Neuron (in vitro differentiated cells): ENCODE measurements around the gene SLC11A1.

Experiments
- H2AFZ ChIP-seq: one replicate; pipeline ENCODE4 v1.6.1; 2013; ENCODE audit warnings: low read depth, mild to moderate bottlenecking, inconsistent platforms, low read length, moderate library complexity
- H3K27me3 ChIP-seq: one replicate; pipeline ENCODE4 v1.6.1; 2013; ENCODE audit warnings: low read length; ENCODE audit not compliant: insufficient read depth
- H3K36me3 ChIP-seq: one replicate; pipeline ENCODE4 v1.6.1; 2013; ENCODE audit warnings: low read length; ENCODE audit not compliant: insufficient read depth
- H3K4me1 ChIP-seq: one replicate; pipeline ENCODE4 v1.6.1; 2013; ENCODE audit warnings: low read length; ENCODE audit not compliant: insufficient read depth
- H3K4me3 ChIP-seq: 2 replicates; pipeline ENCODE4 v1.5.1; 2013; ENCODE audit warnings: mild to moderate bottlenecking, low read length, moderate library complexity
- H3K9me3 ChIP-seq: one replicate; pipeline ENCODE4 v1.6.1; 2013; ENCODE audit warnings: low read length

Gene SLC11A1

DNA sequence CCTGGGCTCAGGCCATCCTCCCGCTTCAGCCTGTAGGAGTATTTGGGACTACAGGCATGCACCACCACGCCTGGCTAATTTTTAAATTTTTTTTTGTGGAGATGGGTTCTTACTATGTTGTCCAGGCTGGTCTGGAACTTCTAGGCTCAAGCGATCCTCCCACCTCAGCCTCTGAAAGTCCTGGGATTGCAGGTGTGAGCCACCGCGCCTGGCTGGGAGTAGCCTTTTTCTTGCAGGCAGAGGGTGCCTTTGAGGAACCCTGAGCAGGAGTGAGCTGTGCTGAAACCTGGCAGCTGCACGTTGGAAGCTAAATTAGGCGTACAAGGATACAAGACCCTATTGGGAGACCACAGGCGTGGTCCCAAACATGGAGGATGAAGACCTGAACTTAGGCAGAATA is 25.6 kb downstream of the SLC11A1 start:
- peaks cover 14% of the 10 kb centered on the region for H3K4me1 ChIP-seq
- no peak overlapping the region for H2AFZ ChIP-seq
- no peak overlapping the region for H3K4me3 ChIP-seq
- H3K27me3 ChIP-seq = no peaks in the 10 kb centered on the region
- H3K36me3 ChIP-seq = peaks cover 14% of the 10 kb centered on the region
- H3K9me3 ChIP-seq = no peaks in the 10 kb centered on the region

DNA sequence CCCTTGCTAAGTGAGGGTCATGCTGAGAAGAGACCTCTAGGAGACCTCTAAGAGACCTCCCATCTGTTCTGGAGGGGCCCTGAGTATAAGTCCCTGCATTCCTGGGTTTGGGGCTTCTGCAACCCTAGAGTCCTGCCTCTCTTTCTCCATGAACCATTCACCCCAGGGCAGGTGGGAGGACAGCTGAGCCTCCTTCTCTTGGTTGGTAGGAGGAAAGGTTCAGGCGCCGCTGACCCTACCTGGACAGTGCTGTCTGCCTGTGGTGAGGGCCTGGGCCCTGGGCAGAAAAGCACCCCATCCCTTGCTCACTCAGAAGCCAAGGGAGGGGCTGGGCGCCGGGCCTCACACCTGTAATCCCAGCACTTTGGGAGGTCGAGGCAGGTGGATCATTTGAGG is 36.2 kb downstream of the SLC11A1 start:
- Histone ChIP-seq H3K9me3 (no peaks in the 10 kb centered on the region), H3K27me3 (no peaks in the 10 kb centered on the region), H3K4me3 (no peak overlapping the region), H3K4me1 (peaks cover under 1% of the 10 kb centered on the region), H2AFZ (no peak overlapping the region), H3K36me3 (no peaks in the 10 kb centered on the region)

DNA sequence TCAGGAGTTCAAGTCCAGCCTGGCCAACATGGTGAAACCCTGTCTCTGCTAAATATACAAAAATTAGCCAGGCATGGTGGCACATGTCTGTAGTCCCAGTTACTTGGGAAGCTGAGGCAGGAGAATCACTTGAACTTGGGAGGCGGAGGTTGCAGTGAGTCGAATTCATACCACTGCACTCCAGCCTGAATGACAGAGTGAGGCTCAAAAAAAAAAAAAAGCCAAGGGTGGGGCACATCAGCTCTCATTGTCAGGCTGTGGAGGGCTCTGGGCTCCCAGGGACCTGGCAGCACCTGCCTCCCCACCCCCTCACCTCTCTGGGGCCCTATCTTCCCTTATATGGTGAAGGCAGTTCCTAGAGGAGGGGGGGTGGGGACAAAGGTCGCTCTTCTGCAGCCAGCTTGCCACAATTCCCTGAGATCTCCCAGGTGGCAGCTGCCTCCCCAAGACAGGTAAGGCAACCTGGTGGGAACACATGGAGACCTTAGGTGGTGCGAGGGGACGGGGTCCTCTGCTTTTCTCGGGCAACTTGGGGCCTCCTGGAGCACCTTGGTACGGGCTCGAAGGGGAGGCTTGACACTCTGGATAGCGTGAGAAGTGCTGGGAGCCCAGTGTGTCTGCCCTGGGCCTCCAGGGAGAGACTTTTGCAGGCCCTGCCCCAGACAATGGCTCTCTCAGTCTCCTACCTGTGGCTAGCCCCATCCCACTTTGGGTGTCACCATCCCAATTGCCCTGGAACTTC is 36.8 kb downstream of the SLC11A1 start, which contains the start of gene VIL1:
Gene VIL1 (plus strand): TSS at position 407 of the 742 bp plus-strand sequence. CDS start 4,656 bp downstream, outside the sequence.
- Histone ChIP-seq H2AFZ (no peak within 1 kb of the TSS), H3K4me3 (no peak within 1 kb of the TSS), H3K36me3 (no peaks in the 10 kb centered on the region), H3K9me3 (no peaks in the 10 kb centered on the region), H3K4me1 (peaks cover 4% of the 10 kb centered on the region), H3K27me3 (no peaks in the 10 kb centered on the region)

- no peaks in the 10 kb centered on the region for H3K36me3 ChIP-seq
- H3K4me1 ChIP-seq = peaks cover 4% of the 10 kb centered on the region
- no peaks in the 10 kb centered on the region for H3K27me3 ChIP-seq
- no peaks in the 10 kb centered on the region for H3K9me3 ChIP-seq
- no peak overlapping the region for H3K4me3 ChIP-seq
- H2AFZ ChIP-seq = no peak overlapping the region
Measured at GRCh38 chr2:218419630-218420216, 37.6 kb downstream of the SLC11A1 start.

- peaks cover 4% of the 10 kb centered on the region for H3K4me1 ChIP-seq
- H3K27me3 ChIP-seq = no peaks in the 10 kb centered on the region
- H3K4me3 ChIP-seq = no peak overlapping the region
- H2AFZ ChIP-seq = no peak overlapping the region
- no peaks in the 10 kb centered on the region for H3K9me3 ChIP-seq
- H3K36me3 ChIP-seq = no peaks in the 10 kb centered on the region
Measured at GRCh38 chr2:218421027-218421426, 39.0 kb downstream of the SLC11A1 start.

GRCh38 chr2:218422403-218423086 is 40.5 kb downstream of the SLC11A1 start:
- Histone ChIP-seq H3K27me3 (no peaks in the 10 kb centered on the region), H3K4me1 (peaks cover 4% of the 10 kb centered on the region), H3K9me3 (no peaks in the 10 kb centered on the region), H2AFZ (no peak overlapping the region), H3K4me3 (no peak overlapping the region), H3K36me3 (no peaks in the 10 kb centered on the region)

DNA sequence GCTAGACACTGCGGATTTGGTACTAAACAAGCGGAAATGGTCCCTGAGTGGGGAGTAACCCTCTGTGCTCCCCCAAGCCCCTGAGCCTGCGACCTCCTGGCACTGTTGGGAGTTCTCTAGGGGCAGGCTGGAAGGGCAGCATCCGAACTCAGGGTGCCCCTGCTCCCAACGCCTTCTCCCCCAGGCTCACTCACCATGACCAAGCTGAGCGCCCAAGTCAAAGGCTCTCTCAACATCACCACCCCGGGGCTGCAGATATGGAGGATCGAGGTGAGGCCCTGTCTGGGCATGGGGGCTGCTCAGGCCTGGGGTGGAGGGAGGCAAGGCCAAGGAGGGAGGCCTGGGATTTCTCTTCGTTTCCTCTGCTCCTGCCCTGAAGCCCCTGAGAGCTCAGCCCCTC is 41.5 kb downstream of the SLC11A1 start:
- Histone ChIP-seq H3K4me1 (peaks cover 4% of the 10 kb centered on the region), H3K9me3 (no peaks in the 10 kb centered on the region), H3K27me3 (no peaks in the 10 kb centered on the region), H3K4me3 (no peak overlapping the region), H3K36me3 (no peaks in the 10 kb centered on the region), H2AFZ (no peak overlapping the region)

- Histone ChIP-seq H3K27me3 (no peaks in the 10 kb centered on the region), H2AFZ (no peak overlapping the region), H3K36me3 (no peaks in the 10 kb centered on the region), H3K4me1 (peaks cover 4% of the 10 kb centered on the region), H3K9me3 (no peaks in the 10 kb centered on the region), H3K4me3 (no peak overlapping the region)
Measured at GRCh38 chr2:218425531-218425930, 43.5 kb downstream of the SLC11A1 start.

DNA sequence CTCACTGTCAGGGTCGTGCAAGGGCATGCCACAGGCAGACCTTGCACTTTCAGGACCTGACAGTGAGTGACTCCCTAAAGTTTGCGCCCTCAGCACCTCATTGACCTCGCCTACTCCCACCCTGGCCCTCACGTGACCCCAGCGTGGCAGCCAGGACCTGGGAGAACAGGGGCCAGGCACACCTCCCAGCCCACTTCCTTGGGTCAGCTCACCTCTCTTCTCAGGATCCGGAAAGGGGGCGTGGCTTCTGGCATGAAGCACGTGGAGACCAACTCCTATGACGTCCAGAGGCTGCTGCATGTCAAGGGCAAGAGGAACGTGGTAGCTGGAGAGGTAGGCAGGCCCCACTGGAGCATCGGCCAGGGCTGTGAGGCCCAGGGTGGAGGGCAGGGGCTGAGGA is 45.7 kb downstream of the SLC11A1 start:
- H3K36me3 ChIP-seq = no peaks in the 10 kb centered on the region
- peaks cover 4% of the 10 kb centered on the region for H3K4me1 ChIP-seq
- no peaks in the 10 kb centered on the region for H3K27me3 ChIP-seq
- H3K4me3 ChIP-seq = no peak overlapping the region
- no peaks in the 10 kb centered on the region for H3K9me3 ChIP-seq
- H2AFZ ChIP-seq = no peak overlapping the region

DNA sequence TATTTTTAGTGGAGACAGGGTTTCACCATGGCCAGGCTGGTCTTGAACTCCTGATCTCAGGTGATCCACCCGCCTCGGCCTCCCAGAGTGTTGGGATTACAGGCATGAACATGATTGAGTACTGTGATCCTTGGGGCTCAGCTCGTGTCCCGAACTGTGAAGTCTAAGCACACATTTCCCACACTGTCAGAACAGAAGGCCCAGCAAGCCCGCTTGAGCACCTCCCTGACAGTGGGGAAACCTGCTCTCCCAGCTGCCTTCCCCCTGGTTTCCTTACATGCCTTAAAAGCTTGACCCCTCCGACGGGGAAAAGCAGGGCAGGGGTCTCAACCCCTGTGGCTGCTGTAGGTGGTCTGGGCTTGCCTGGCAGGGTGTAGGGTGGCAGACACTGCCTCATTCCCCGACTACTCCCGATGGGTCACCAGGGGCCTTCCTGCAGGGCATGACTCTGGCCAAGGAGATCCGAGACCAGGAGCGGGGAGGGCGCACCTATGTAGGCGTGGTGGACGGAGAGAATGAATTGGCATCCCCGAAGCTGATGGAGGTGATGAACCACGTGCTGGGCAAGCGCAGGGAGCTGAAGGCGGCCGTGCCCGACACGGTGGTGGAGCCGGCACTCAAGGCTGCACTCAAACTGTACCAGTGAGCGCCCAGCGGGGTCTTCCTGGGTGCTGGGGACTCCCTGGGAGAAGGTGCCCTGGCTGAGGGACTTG is 46.9 kb downstream of the SLC11A1 start:
- H3K36me3 ChIP-seq = no peaks in the 10 kb centered on the region
- H3K4me3 ChIP-seq = no peak overlapping the region
- H3K27me3 ChIP-seq = no peaks in the 10 kb centered on the region

DNA sequence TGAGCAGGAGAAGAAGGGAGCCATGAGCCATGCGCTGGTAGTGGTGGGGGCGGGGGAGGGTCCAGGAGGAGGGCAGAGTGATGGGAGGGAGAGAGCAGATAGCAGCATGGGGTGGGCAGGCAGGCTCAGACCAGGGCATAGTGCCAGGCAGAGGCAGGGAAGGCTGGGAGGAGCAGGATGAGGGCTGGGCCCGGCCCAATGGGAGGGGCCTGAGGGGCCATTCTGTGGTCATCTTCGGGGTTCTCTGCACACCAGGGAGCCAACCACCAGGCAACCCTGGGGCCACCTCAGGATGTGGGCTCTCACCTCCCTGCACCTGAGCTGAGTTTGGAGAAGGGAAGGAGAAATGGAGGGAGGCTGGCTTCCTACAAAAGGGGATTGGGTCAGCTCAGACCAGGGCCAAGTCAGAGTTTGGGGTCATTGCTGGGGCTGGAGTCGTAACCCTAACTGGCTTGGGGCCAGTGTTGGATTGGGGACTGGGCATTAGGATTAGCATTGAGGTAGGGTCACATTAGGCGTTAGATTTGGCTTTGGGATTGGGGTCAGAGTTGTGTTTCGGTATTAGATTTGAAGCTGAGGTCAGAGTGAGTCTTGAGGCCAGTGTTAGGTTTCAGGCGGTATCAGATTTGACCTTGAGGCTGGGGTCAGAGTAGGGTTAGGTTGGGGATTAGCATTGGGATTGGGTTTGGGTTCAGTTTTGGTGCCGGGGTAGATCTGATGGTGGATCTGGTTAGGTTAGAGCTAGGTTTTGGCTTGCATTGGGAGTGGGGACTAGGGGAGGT is 48.0 kb downstream of the SLC11A1 start:
- no peaks in the 10 kb centered on the region for H3K9me3 ChIP-seq
- H3K4me1 ChIP-seq = peaks cover 5% of the 10 kb centered on the region
- H3K36me3 ChIP-seq = no peaks in the 10 kb centered on the region
- H3K4me3 ChIP-seq = no peak overlapping the region
- H2AFZ ChIP-seq = no peak overlapping the region
- no peaks in the 10 kb centered on the region for H3K27me3 ChIP-seq

More for the DNA sequence above, 46.9 kb downstream of the SLC11A1 start:
- H2AFZ ChIP-seq = no peak overlapping the region
- no peaks in the 10 kb centered on the region for H3K9me3 ChIP-seq
- H3K4me1 ChIP-seq = no peaks in the 10 kb centered on the region

- Histone ChIP-seq H3K36me3 (no peaks in the 10 kb centered on the region), H3K27me3 (no peaks in the 10 kb centered on the region), H2AFZ (no peak overlapping the region), H3K9me3 (no peaks in the 10 kb centered on the region), H3K4me3 (no peak overlapping the region), H3K4me1 (peaks cover 5% of the 10 kb centered on the region)
Measured at GRCh38 chr2:218430721-218431120, 48.6 kb downstream of the SLC11A1 start.
